HCT116 (cell line): ENCODE measurements around the gene ZBTB3. TPM values are rescaled to one million over a fixed set of nuclear protein-coding genes. Genes with fewer than 3 reads are reported as not detected.

ENCODE experiments used
- ATAC-seq: fragments of 200-7000 bp; cut with Tn5 transposase; 2 replicates; pipeline ENCODE4 v1.9.1; 2020; ENCODE audit warnings: mild to moderate bottlenecking, moderate library complexity
- BruUV-seq: library from RNA; stranded (reverse); fragments of 400-500 nt; replicated peaks from 2 replicates; lab custom pipeline; 2021; lab: Mats Ljungman, UMichigan
- CTCF ChIA-PET: fragments of 300-600 bp; sonication (Branson Sonifier 250); formaldehyde crosslinking; loops from one replicate; lab custom pipeline; 2021; ENCODE audit warnings: antibody characterized with exemption; lab: Charles Lee
- POLR2A ChIA-PET: fragments of 300-600, 350-600 bp; sonication (Branson Sonifier 250); formaldehyde crosslinking; loops from one replicate; lab custom pipeline; 2021; ENCODE audit warnings: antibody characterized with exemption; lab: Charles Lee
- RAD21 ChIA-PET, 2 experiments: fragments of 300-600 bp; sonication (Branson Sonifier 250); formaldehyde crosslinking; loops; one replicate each; lab custom pipeline; 2023; ENCODE audit warnings: low total read pairs in 2 of 2; ENCODE audit not compliant: uncharacterized antibody in 2 of 2, unreplicated experiment in 2 of 2, low non-redundant PET in 1 of 2; lab: Charles Lee
- DNase-seq: peaks from one replicate; pipeline ENCODE4 v3.0.0-alpha.2; 2010; ENCODE audit warnings: low read depth, low spot score
- H2AFZ ChIP-seq: fragments of 200-600 bp; shearing (Covaris generic), sonication (generic); 2 replicates; pipeline ENCODE4 v1.6.1; 2017; ENCODE audit warnings: low read depth, mixed run types, mixed read lengths, antibody characterized with exemption, low read length; ENCODE audit not compliant: poor library complexity, severe bottlenecking
- H3K27ac ChIP-seq: 2 replicates; pipeline ENCODE4 v1.5.1; 2012; ENCODE audit warnings: low read depth, low read length
- H3K27me3 ChIP-seq: fragments of 200-600 bp; sonication (generic); 2 replicates; pipeline ENCODE4 v1.6.1; 2016; ENCODE audit warnings: mixed run types, low read length, mixed read lengths; ENCODE audit not compliant: insufficient read depth
- H3K36me3 ChIP-seq, 2 experiments: fragments of 200-500 bp in 1 of 2; fragments of 200-600 bp in 1 of 2; sonication (Bioruptor generic) in 1 of 2; sonication (generic) in 1 of 2; 2 replicates each; pipeline versions ENCODE4 v1.5.1 to v1.6.1; 2014 to 2016; ENCODE audit warnings: low read length in 2 of 2, inconsistent platforms in 1 of 2, mixed read lengths in 1 of 2, mixed run types in 1 of 2; ENCODE audit not compliant: insufficient read depth in 2 of 2, control insufficient read depth in 1 of 2
- H3K4me1 ChIP-seq, 2 experiments: fragments of 200-600 bp in 1 of 2; sonication (generic) in 1 of 2; 2 replicates each; pipeline versions ENCODE4 v1.5.1 to v1.6.1; 2012 to 2017; ENCODE audit warnings: low read length in 2 of 2, inconsistent platforms in 1 of 2, mild to moderate bottlenecking in 1 of 2, mixed read lengths in 1 of 2, mixed run types in 1 of 2, moderate library complexity in 1 of 2; ENCODE audit not compliant: insufficient read depth in 2 of 2, control insufficient read depth in 1 of 2
- H3K4me2 ChIP-seq: fragments of 200-600 bp; sonication (generic); 2 replicates; pipeline ENCODE4 v1.6.1; 2017; ENCODE audit warnings: mixed run types, low read length, mixed read lengths
- H3K4me3 ChIP-seq, 2 experiments: fragments of 200-600 bp in 1 of 2; sonication (generic) in 1 of 2; replicated peaks in 1 of 2; 2 replicates each; pipeline ENCODE4 v1.5.1; 2011 to 2016; ENCODE audit warnings: low read length in 2 of 2, control low read depth in 1 of 2, low read depth in 1 of 2, mild to moderate bottlenecking in 1 of 2, mixed read lengths in 1 of 2, mixed run types in 1 of 2
- H3K79me2 ChIP-seq: fragments of 200-600 bp; sonication (generic); 2 replicates; pipeline ENCODE4 v1.6.1; 2017; ENCODE audit warnings: mild to moderate bottlenecking, mixed run types, low read length, moderate library complexity, mixed read lengths; ENCODE audit not compliant: insufficient read depth
- H3K9ac ChIP-seq: fragments of 200-600 bp; sonication (generic); 2 replicates; pipeline ENCODE4 v1.6.1; 2016; ENCODE audit warnings: low read length, mixed read lengths
- H3K9me2 ChIP-seq: fragments of 200-600 bp; sonication (generic), shearing (Covaris generic); 2 replicates; pipeline ENCODE4 v1.6.1; 2017; ENCODE audit warnings: mixed run types, mild to moderate bottlenecking, moderate library complexity; ENCODE audit not compliant: insufficient read depth
- H3K9me3 ChIP-seq, 2 experiments: fragments of 200-500 bp in 1 of 2; fragments of 200-600 bp in 1 of 2; sonication (Bioruptor generic) in 1 of 2; sonication (generic) in 1 of 2; 2 replicates each; pipeline ENCODE4 v1.6.1; 2014 to 2017; ENCODE audit warnings: low read length in 2 of 2, mixed read lengths in 2 of 2, inconsistent platforms in 1 of 2, low read depth in 1 of 2, mild to moderate bottlenecking in 1 of 2, mixed run types in 1 of 2, moderate library complexity in 1 of 2; ENCODE audit not compliant: control insufficient read depth in 1 of 2, insufficient read depth in 1 of 2
- H4K20me1 ChIP-seq: fragments of 200-600 bp; sonication (generic), shearing (Covaris generic); 2 replicates; pipeline ENCODE4 v1.6.1; 2017; ENCODE audit warnings: mixed run types, mild to moderate bottlenecking, moderate library complexity; ENCODE audit not compliant: insufficient read depth
- CBX3 ChIP-seq: IDR thresholded peaks from 2 replicates; pipeline ENCODE4 v1.6.1; 2012; ENCODE audit warnings: low read depth
- CEBPB ChIP-seq: IDR thresholded peaks from 2 replicates; pipeline ENCODE4 v1.6.1; 2012; ENCODE audit warnings: low read depth
- ELF1 ChIP-seq: IDR thresholded peaks from 2 replicates; pipeline ENCODE4 v1.6.1; 2012; ENCODE audit warnings: low read depth, borderline replicate concordance
- EZH2 ChIP-seq: fragments of 200-600 bp; sonication (generic); IDR thresholded peaks from 2 replicates; pipeline ENCODE4 v1.6.1; 2017; ENCODE audit warnings: antibody characterized with exemption, mixed run types
- EZH2phosphoT487 ChIP-seq: fragments of 200-600 bp; IDR thresholded peaks from 2 replicates; pipeline ENCODE4 v1.6.1; 2018; ENCODE audit warnings: antibody characterized with exemption, borderline replicate concordance
- POLR2AphosphoS5 ChIP-seq: IDR thresholded peaks from 2 replicates; pipeline ENCODE4 v1.6.1; 2011; ENCODE audit warnings: mild to moderate bottlenecking, low read depth, low read length, moderate library complexity
- SIN3A ChIP-seq: IDR thresholded peaks from 2 replicates; pipeline ENCODE4 v1.6.1; 2012; ENCODE audit warnings: low read depth
- SP1 ChIP-seq: IDR thresholded peaks from 2 replicates; pipeline ENCODE4 v1.6.1; 2012; ENCODE audit warnings: low read depth
- TCF7L2 ChIP-seq: IDR thresholded peaks from 2 replicates; pipeline ENCODE4 v1.7.0; 2011; ENCODE audit warnings: borderline replicate concordance, inconsistent platforms; ENCODE audit not compliant: insufficient read depth, insufficient read length; ENCODE audit errors: extremely low read depth
- YY1 ChIP-seq: IDR thresholded peaks from 2 replicates; pipeline ENCODE4 v1.6.1; 2011; ENCODE audit warnings: low read length, low read depth, moderate library complexity, mild to moderate bottlenecking; ENCODE audit not compliant: insufficient replicate concordance; ENCODE audit errors: extremely low read depth
- ZNF274 ChIP-seq: fragments of 200-500 bp; sonication (Bioruptor generic); IDR thresholded peaks from 2 replicates; pipeline ENCODE4 v1.6.1; 2014; ENCODE audit warnings: mild to moderate bottlenecking, low read depth, low read length, inconsistent platforms
- intact Hi-C: fragments of 100-400 bp; cut with micrococcal nuclease; formaldehyde crosslinking; loops from 2 replicates; pipeline ENCODE4 v1.10.0; 2022
- total RNA-seq: library from RNA; stranded (reverse); gene quantifications from one replicate; pipeline ENCODE4 v1.2.1, GENCODE V29; 2021; ENCODE audit not compliant: unreplicated experiment
- TF ChIP-seq, protein P1 (sequence below): IDR thresholded peaks from 2 replicates; pipeline ENCODE4 v1.6.1; 2012
- TF ChIP-seq, protein P2 (sequence below): IDR thresholded peaks from 2 replicates; pipeline ENCODE4 v1.6.1; 2012

Gene ZBTB3
- total RNA-seq, 1 experiment from 2014 or later, result 11.3 TPM

DNA sequence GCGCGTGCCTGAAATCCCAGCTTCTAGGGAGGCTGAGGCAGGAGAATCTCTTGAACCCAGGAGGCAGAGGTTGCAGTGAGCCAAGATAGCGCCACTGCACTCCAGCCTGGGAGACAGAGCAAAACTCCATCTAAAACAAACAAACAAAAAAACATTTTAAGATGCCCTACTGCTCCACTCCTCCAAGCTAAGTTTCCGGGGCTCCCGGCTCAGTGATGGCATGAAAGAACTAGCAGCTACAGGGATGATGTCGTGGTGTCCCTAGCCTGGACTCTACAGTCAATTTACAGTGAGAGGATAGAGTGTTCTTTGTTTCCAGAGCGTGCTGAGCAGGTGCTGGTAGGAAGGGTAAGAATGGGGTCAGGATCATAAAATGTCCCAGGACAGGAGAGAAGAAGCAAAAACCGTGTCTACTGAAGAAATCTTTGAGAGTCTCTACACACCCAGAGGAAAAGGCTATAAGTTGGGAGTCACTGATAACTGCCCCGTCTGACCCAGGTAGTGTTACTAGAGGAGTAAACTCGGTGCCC lies 1.2 kb upstream of the ZBTB3 start:
- Histone ChIP-seq H3K9me2 (no peaks in the 10 kb centered on the region), H4K20me1 (no peaks in the 10 kb centered on the region), H3K27me3 (no peaks in the 10 kb centered on the region), H3K4me2 (peak overlapping the region; percentile 90), H3K9ac (peak overlapping the region; percentile 78; the same call in 1 of the 2 replicates), H3K9me3 (no peaks in the 10 kb centered on the region), H2AFZ (no peak overlapping the region), H3K36me3 (no peaks in the 10 kb centered on the region), H3K4me3 (peak overlapping the region in 1 of 2 experiments; percentile 70; a peak in 2 of 4 replicates), H3K4me1 (peaks cover 4 to 18% of the 10 kb centered on the region in 2 experiments; a peak in 3 of 4 replicates), H3K79me2 (no peaks in the 10 kb centered on the region; the same call in 1 of the 2 replicates), H3K27ac (no peak overlapping the region)
- ChIA-PET RAD21 (interaction anchor here in 1 of 2 experiments (0.5 kb wide), 1 partner anchor 107 kb away, joined by 4 read pairs; no protein-coding TSS in a partner anchor), POLR2A (interaction anchor here (1.8 to 3.4 kb wide), 5 partner anchors 14 to 101 kb away, joined by 8 to 50 read pairs (median 12); partner anchors contain the start of genes HNRNPUL2, TMEM179B and TTC9C), CTCF (interaction anchor here (1.8 to 1.9 kb wide), 2 partner anchors 14 to 74 kb away, joined by 6 to 21 read pairs; no protein-coding TSS in a partner anchor)
- no TSS peak for BruUV-seq
- DNase-seq (no peak), ATAC-seq (no peak)
- TF ChIP-seq CEBPB (no peak), POLR2AphosphoS5 (no peak), ELF1 (no peak), YY1 (no peak), SP1 (no peak), SIN3A (no peak), TCF7L2 (no peak), CBX3 (no peak), EZH2 (no peak), ZNF274 (no peak), EZH2phosphoT487 (no peak)
- TF ChIP-seq, protein P1, sequence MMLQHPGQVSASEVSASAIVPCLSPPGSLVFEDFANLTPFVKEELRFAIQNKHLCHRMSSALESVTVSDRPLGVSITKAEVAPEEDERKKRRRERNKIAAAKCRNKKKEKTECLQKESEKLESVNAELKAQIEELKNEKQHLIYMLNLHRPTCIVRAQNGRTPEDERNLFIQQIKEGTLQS, result no peak
- TF ChIP-seq, protein P2, sequence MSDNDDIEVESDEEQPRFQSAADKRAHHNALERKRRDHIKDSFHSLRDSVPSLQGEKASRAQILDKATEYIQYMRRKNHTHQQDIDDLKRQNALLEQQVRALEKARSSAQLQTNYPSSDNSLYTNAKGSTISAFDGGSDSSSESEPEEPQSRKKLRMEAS, result no peak
- intact Hi-C loops, result no loop called here
